ENCODE results near the gene CRABP1.

Gene CRABP1

GRCh38 chr15:78317145-78317836 is 22.9 kb upstream of the CRABP1 start:
- DNase-seq, result no peak

GRCh38 chr15:78319588-78319987 is 20.6 kb upstream of the CRABP1 start:
- DNase-seq, result no peak

GRCh38 chr15:78320183-78320582 is 20.0 kb upstream of the CRABP1 start:
- DNase-seq, result no peak

GRCh38 chr15:78321041-78321570 is 19.0 kb upstream of the CRABP1 start:
- DNase-seq, result no peak

- no peak for DNase-seq
Measured at GRCh38 chr15:78321786-78322185, 18.4 kb upstream of the CRABP1 start.

- no peak for DNase-seq
Measured at GRCh38 chr15:78322243-78322642, 17.9 kb upstream of the CRABP1 start.

- DNase-seq, result no peak
Measured at GRCh38 chr15:78322724-78323521, 17.2 kb upstream of the CRABP1 start.

- DNase-seq, result no peak
Measured at GRCh38 chr15:78323693-78324092, 16.5 kb upstream of the CRABP1 start.

- no peak for DNase-seq
Measured at GRCh38 chr15:78324144-78324543, 16.0 kb upstream of the CRABP1 start.

GRCh38 chr15:78325092-78325843 is 14.9 kb upstream of the CRABP1 start:
- DNase-seq, result no peak

GRCh38 chr15:78327466-78327865 is 12.7 kb upstream of the CRABP1 start:
- DNase-seq, result no peak

GRCh38 chr15:78329625-78330024 is 10.5 kb upstream of the CRABP1 start:
- no peak for DNase-seq

GRCh38 chr15:78334845-78335244 is 5.3 kb upstream of the CRABP1 start:
- DNase-seq, result no peak

GRCh38 chr15:78335985-78336384 is 4.2 kb upstream of the CRABP1 start:
- DNase-seq, result no peak

GRCh38 chr15:78338781-78339180 is 1.4 kb upstream of the CRABP1 start:
- DNase-seq, result no peak

- no peak for DNase-seq
Measured at GRCh38 chr15:78339559-78339958, 594 bp upstream of the CRABP1 start.

GRCh38 chr15:78341057-78341987 is 1.2 kb downstream of the CRABP1 start:
- DNase-seq, result no peak

GRCh38 chr15:78342021-78342420 is 1.9 kb downstream of the CRABP1 start:
- DNase-seq, result no peak

GRCh38 chr15:78343276-78344060 is 3.3 kb downstream of the CRABP1 start:
- no peak for DNase-seq

- no peak for DNase-seq
Measured at GRCh38 chr15:78345396-78346125, 5.4 kb downstream of the CRABP1 start.
